GM12864 (cell line): Measurements from ENCODE around the gene FRY.

ENCODE experiments used
- DNase-seq: peaks from one replicate; pipeline ENCODE4 v3.0.0-alpha.2; 2011; ENCODE audit warnings: low read depth
- H3K4me3 ChIP-seq: 2 replicates; pipeline ENCODE4 v1.5.1; 2011; ENCODE audit warnings: mild to moderate bottlenecking, low read depth, low read length, control low read depth
- CTCF ChIP-seq: IDR thresholded peaks from 2 replicates; pipeline ENCODE4 v1.5.1; 2011; ENCODE audit warnings: low read depth, mild to moderate bottlenecking, moderate library complexity, low read length, control low read depth, inconsistent platforms; ENCODE audit errors: missing control alignments

Gene FRY

GRCh38 chr13:32222046-32222676, 190.6 kb downstream of the FRY start:
- DNase-seq: no peak
- TF ChIP-seq CTCF: no peak
- no peak overlapping the region for H3K4me3 ChIP-seq

- TF ChIP-seq CTCF: no peak
- H3K4me3 ChIP-seq: no peak overlapping the region
- no peak for DNase-seq
These were observed 193.3 kb downstream of the FRY start for GRCh38 chr13:32224916-32225315.

GRCh38 chr13:32225481-32225931, 193.9 kb downstream of the FRY start:
- no peak for DNase-seq
- H3K4me3 ChIP-seq: no peak overlapping the region
- TF ChIP-seq CTCF: no peak

GRCh38 chr13:32228330-32229041, 196.9 kb downstream of the FRY start:
- TF ChIP-seq CTCF: no peak
- H3K4me3 ChIP-seq: no peak overlapping the region
- DNase-seq: no peak

GRCh38 chr13:32229443-32229842, 197.9 kb downstream of the FRY start:
- TF ChIP-seq CTCF: no peak
- no peak overlapping the region for H3K4me3 ChIP-seq
- DNase-seq: no peak

GRCh38 chr13:32232263-32232662, 200.7 kb downstream of the FRY start:
- TF ChIP-seq CTCF: no peak
- DNase-seq: no peak
- no peak overlapping the region for H3K4me3 ChIP-seq

- H3K4me3 ChIP-seq: no peak overlapping the region
- DNase-seq: no peak
- no peak for TF ChIP-seq CTCF
These were observed 201.5 kb downstream of the FRY start for GRCh38 chr13:32233062-32233461.
